Measurements from ENCODE around the gene SAMD5. TPM values are rescaled to one million over a fixed set of nuclear protein-coding genes. Genes with fewer than 3 reads are reported as not detected.

Gene SAMD5
- total RNA-seq, 4 donors from 2014 or later = 1.0 to 7.8 (median 3.7) TPM

GRCh38 chr6:147506704-147507114, 1.8 kb upstream of the SAMD5 start:
- H3K4me1 ChIP-seq = peaks cover 34% of the 10 kb centered on the region
- H3K27ac ChIP-seq = no peak overlapping the region
- WGBS = under 1% methylated on average over 19 of the region's 30 CpGs
- H3K9me3 ChIP-seq = no peaks in the 10 kb centered on the region
- peak in 1 of 2 donors; percentile 62 for DNase-seq (ENCODE audit: low spot score in 2 of 2)
- peak overlapping the region; percentile 61 for H3K4me3 ChIP-seq
- peaks cover 46% of the 10 kb centered on the region for H3K27me3 ChIP-seq
- TF ChIP-seq EP300 (IDR thresholded peaks at IDR 0.05) = no peak
- peak; percentile 23 to 62 for TF ChIP-seq CTCF (IDR thresholded peaks at IDR 0.05)
- no peaks in the 10 kb centered on the region for H3K36me3 ChIP-seq

GRCh38 chr6:147507162-147508041, 1.1 kb upstream of the SAMD5 start:
- H3K4me3 ChIP-seq = peak overlapping the region; percentile 61
- DNase-seq (ENCODE audit: low spot score in 2 of 2) = no peak
- peak overlapping the region; percentile 47 for H3K27ac ChIP-seq
- H3K4me1 ChIP-seq = peaks cover 34% of the 10 kb centered on the region
- H3K27me3 ChIP-seq = peaks cover 41% of the 10 kb centered on the region
- under 1% methylated on average over 50 of the region's 52 CpGs for WGBS
- H3K36me3 ChIP-seq = no peaks in the 10 kb centered on the region
- TF ChIP-seq CTCF (IDR thresholded peaks at IDR 0.05) (no peak), EP300 (IDR thresholded peaks at IDR 0.05) (no peak), POLR2A (IDR thresholded peaks at IDR 0.05) (no peak), POLR2AphosphoS5 (IDR thresholded peaks at IDR 0.05) (no peak)
- no peaks in the 10 kb centered on the region for H3K9me3 ChIP-seq

GRCh38 chr6:147508866-147509608, 547 bp downstream of the SAMD5 start:
- peaks cover 34% of the 10 kb centered on the region for H3K4me1 ChIP-seq
- WGBS = 7% methylated on average over 20 of the region's 73 CpGs
- H3K27ac ChIP-seq = no peak overlapping the region
- H3K36me3 ChIP-seq = no peaks in the 10 kb centered on the region
- no peak for DNase-seq (ENCODE audit: low spot score in 2 of 2)
- no peaks in the 10 kb centered on the region for H3K9me3 ChIP-seq
- peaks cover 34% of the 10 kb centered on the region for H3K27me3 ChIP-seq
- H3K4me3 ChIP-seq = peak overlapping the region; percentile 61
- TF ChIP-seq POLR2A (IDR thresholded peaks at IDR 0.05) = no peak

GRCh38 chr6:147509891-147510290, 1.4 kb downstream of the SAMD5 start:
- DNase-seq (ENCODE audit: low spot score in 2 of 2) = no peak
- peaks cover 32% of the 10 kb centered on the region for H3K27me3 ChIP-seq
- no peaks in the 10 kb centered on the region for H3K9me3 ChIP-seq
- peaks cover 34% of the 10 kb centered on the region for H3K4me1 ChIP-seq
- 49% methylated on average over 7 of the region's 7 CpGs for WGBS
- H3K4me3 ChIP-seq = peak overlapping the region; percentile 61
- H3K36me3 ChIP-seq = no peaks in the 10 kb centered on the region
- no peak overlapping the region for H3K27ac ChIP-seq
- TF ChIP-seq POLR2AphosphoS5 (IDR thresholded peaks at IDR 0.05) = no peak
- no peak for TF ChIP-seq CTCF (IDR thresholded peaks at IDR 0.05)

- H3K9me3 ChIP-seq = no peaks in the 10 kb centered on the region
- H3K4me3 ChIP-seq = no peak overlapping the region
- TF ChIP-seq EP300 (IDR thresholded peaks at IDR 0.05) (no peak), CTCF (IDR thresholded peaks at IDR 0.05) (no peak), POLR2A (IDR thresholded peaks at IDR 0.05) (no peak), POLR2AphosphoS5 (IDR thresholded peaks at IDR 0.05) (no peak)
- peaks cover 23% of the 10 kb centered on the region for H3K27me3 ChIP-seq
- H3K36me3 ChIP-seq = no peaks in the 10 kb centered on the region
- H3K27ac ChIP-seq = no peak overlapping the region
- DNase-seq (ENCODE audit: low spot score in 2 of 2) = no peak
- 43% methylated on average over 5 of the region's 5 CpGs for WGBS
- peaks cover 34% of the 10 kb centered on the region for H3K4me1 ChIP-seq
Observed at GRCh38 chr6:147510929-147511590, 2.6 kb downstream of the SAMD5 start.

Measured in suprapubic skin (tissue), 4 donors.